Measurements from ENCODE around the gene SCUBE1. TPM values are rescaled to one million over a fixed set of nuclear protein-coding genes. Genes with fewer than 3 reads are reported as not detected.

The SCUBE1 gene
- total RNA-seq, 4 donors from 2014 or later: 37.3 to 107 (median 75.9) TPM

DNA sequence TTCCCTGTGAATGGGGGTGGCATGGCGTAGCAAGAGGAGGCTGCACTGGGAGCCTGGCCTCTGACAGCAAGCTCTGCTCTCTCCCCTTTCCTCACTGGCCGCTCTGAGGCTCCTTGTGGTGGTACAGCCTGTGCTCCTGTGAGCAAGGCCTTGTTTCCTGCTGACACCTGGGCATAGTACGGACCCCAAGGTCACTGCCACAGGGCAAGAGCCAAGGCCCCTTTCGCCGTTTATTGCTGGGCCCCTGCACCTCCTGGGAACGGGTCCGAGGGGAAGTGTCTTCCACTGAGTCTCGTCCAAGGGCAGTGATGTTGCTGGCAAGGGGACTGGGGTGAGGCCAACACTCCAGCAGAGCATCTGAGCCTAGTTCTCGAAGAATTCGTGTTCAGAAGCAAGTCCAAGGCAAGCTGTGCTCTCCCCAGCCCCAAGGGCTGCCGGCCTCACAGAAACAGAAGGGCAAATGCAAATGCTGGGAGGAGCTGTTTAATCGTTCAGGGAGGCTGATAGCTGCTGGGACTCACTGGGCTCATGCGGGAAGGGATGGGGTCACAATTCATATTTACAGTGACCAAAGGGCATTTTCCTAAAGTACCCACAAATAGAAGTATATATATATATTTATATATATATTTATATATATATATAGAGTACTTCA lies 140.3 kb downstream of the SCUBE1 start:
- Histone ChIP-seq H3K4me1 (no peaks in the 10 kb centered on the region), H3K9me3 (no peaks in the 10 kb centered on the region), H3K27me3 (peaks cover 12% of the 10 kb centered on the region), H3K4me3 (no peak overlapping the region), H3K27ac (no peak overlapping the region), H3K36me3 (peaks cover 0 to 56% of the 10 kb centered on the region in 2 donors)
- ATAC-seq: no peak
- TF ChIP-seq POLR2A (IDR thresholded peaks at IDR 0.05): no peak
- TF ChIP-seq, protein P1, sequence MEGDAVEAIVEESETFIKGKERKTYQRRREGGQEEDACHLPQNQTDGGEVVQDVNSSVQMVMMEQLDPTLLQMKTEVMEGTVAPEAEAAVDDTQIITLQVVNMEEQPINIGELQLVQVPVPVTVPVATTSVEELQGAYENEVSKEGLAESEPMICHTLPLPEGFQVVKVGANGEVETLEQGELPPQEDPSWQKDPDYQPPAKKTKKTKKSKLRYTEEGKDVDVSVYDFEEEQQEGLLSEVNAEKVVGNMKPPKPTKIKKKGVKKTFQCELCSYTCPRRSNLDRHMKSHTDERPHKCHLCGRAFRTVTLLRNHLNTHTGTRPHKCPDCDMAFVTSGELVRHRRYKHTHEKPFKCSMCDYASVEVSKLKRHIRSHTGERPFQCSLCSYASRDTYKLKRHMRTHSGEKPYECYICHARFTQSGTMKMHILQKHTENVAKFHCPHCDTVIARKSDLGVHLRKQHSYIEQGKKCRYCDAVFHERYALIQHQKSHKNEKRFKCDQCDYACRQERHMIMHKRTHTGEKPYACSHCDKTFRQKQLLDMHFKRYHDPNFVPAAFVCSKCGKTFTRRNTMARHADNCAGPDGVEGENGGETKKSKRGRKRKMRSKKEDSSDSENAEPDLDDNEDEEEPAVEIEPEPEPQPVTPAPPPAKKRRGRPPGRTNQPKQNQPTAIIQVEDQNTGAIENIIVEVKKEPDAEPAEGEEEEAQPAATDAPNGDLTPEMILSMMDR (IDR thresholded peaks at IDR 0.05): no peak
- TF ChIP-seq POLR2AphosphoS5 (IDR thresholded peaks at IDR 0.05): no peak
- no peak for TF ChIP-seq EP300 (IDR thresholded peaks at IDR 0.05)
- WGBS, 2 donors (ENCODE audit: low coverage in 1 of 2): 59 to 93% methylated on average over 3 of the region's 13 CpGs

DNA sequence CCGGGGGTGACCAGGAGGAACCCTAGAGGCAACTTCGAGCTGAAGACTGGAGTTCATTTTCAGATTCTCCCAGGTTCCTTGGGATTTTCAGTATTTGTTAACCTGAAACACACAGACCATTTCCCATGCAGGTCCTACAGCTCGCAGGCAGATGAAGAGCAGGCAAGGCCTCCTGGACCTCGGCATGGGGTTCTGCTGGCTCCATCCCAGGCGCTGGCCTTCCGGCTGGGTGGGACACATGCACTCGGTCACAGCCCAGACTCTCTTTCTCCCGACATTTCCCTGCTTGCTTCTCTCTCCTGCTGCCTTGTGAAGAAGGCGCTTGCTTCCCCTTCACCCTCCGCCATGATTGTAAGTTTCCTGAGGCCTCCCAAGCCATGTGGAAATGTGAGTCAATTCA lies 140.8 kb downstream of the SCUBE1 start:
- Histone ChIP-seq H3K27ac (no peak overlapping the region), H3K4me1 (no peaks in the 10 kb centered on the region), H3K27me3 (peaks cover 12% of the 10 kb centered on the region), H3K36me3 (peaks cover 0 to 51% of the 10 kb centered on the region in 2 donors), H3K4me3 (no peak overlapping the region), H3K9me3 (no peaks in the 10 kb centered on the region)
- WGBS, 2 donors (ENCODE audit: low coverage in 1 of 2): 85% methylated on average over 7 of the region's 10 CpGs; no CpG with 5 or more reads in 1 of the 2 donors
- ATAC-seq: no peak
- TF ChIP-seq POLR2AphosphoS5 (IDR thresholded peaks at IDR 0.05) (no peak), EP300 (IDR thresholded peaks at IDR 0.05) (no peak)

DNA sequence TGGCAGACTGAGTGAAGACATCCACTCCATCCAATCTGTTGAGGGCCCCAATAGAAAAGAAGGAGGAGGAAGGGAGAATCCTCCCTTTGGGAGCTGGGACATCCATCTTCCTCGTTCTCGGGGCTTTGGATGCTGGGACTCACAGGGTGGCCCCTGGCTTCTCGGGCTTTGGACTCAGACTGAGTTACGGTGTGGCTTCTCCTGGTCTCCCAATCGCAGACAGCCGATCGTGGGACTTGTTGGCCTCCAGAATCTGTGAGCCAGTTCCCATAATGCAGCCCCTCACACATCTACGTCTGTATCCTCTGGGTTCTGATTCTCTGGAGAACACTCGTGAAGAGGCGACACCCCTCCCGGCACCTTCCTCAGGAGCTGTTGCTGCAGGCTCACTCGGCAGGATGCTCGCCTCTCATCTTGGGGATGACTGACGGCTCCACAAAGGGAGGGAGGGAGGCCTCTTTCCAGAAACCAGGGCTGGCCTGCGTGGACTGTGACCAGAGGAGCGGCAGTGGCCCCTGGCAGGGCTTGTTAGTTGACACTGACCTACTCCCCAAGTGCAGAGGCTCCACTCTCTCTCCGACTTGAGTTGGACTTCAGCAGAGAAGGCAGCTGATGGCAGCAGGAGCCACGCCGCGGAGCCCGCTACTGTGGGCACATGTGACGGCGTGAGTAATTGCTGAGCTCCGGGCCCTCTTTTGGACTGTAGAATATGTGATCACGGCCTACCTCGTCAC lies 141.5 kb downstream of the SCUBE1 start:
- H3K4me3 ChIP-seq: no peak overlapping the region
- H3K27me3 ChIP-seq: peaks cover 12% of the 10 kb centered on the region
- H3K36me3 ChIP-seq: peaks cover 0 to 44% of the 10 kb centered on the region in 2 donors
- H3K27ac ChIP-seq: no peak overlapping the region
- no peaks in the 10 kb centered on the region for H3K4me1 ChIP-seq
- no peak for ATAC-seq
- 86 to 88% methylated on average over 7 to 14 of the region's 26 CpGs for WGBS, 2 donors (ENCODE audit: low coverage in 1 of 2)
- TF ChIP-seq EP300 (IDR thresholded peaks at IDR 0.05): no peak
- no peak for TF ChIP-seq POLR2AphosphoS5 (IDR thresholded peaks at IDR 0.05)
- TF ChIP-seq, protein P1 (IDR thresholded peaks at IDR 0.05): no peak
- TF ChIP-seq POLR2A (IDR thresholded peaks at IDR 0.05): no peak
- no peaks in the 10 kb centered on the region for H3K9me3 ChIP-seq

DNA sequence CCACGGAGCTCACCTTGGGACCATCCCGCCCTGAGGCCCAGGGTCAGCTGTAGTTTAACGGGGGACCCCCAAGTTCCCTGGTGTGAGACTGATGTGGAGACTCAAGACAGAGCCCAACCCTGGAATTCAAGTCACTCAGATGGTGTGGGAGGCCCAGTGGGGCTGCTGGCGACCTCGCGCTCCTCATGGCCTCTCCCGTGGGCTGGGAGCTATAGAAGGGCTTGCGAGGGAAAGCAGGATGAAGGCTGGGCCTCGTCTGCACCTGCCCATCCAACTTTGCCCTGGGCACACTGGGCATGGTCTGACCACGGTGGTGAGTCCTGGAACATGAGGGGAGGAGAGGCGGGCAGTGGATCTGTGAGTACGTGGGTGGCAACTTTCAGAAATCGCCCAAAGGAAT lies 142.6 kb downstream of the SCUBE1 start:
- Histone ChIP-seq H3K27me3 (peaks cover 12% of the 10 kb centered on the region), H3K9me3 (no peaks in the 10 kb centered on the region), H3K36me3 (peaks cover 0 to 39% of the 10 kb centered on the region in 2 donors), H3K4me3 (no peak overlapping the region), H3K4me1 (no peaks in the 10 kb centered on the region), H3K27ac (no peak overlapping the region)
- TF ChIP-seq POLR2A (IDR thresholded peaks at IDR 0.05) (no peak), POLR2AphosphoS5 (IDR thresholded peaks at IDR 0.05) (no peak)
- TF ChIP-seq, protein P1 (IDR thresholded peaks at IDR 0.05): no peak
- WGBS, 2 donors (ENCODE audit: low coverage in 1 of 2): 83 to 100% methylated on average over 2 to 4 of the region's 13 CpGs
- ATAC-seq: no peak

DNA sequence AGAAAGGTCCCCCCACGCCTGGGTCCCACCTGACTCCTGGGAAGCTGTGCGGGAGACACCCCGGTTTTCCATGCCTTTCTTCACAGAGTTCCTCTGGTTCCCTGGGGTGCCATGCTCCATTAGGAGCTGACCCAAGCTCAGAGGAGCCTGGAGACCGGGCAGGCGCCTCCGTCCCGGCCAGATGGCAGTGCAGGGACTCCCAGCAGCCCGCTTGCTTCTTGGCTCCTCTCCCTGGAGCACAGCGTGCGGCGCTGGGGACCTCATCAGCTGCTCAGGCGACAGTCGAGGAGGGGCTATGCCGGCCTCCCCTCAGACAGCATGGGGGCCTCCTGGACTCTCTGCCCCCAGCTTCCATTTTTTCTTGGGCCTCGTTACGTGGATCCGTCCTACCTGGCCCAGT lies 143.1 kb downstream of the SCUBE1 start:
- H3K27ac ChIP-seq: no peak overlapping the region
- H3K4me3 ChIP-seq: no peak overlapping the region
- no peaks in the 10 kb centered on the region for H3K4me1 ChIP-seq
- H3K36me3 ChIP-seq: peaks cover 0 to 35% of the 10 kb centered on the region in 2 donors
- no peak for ATAC-seq
- peaks cover 12% of the 10 kb centered on the region for H3K27me3 ChIP-seq
- WGBS, 2 donors (ENCODE audit: low coverage in 1 of 2): 97% methylated on average over 8 of the region's 17 CpGs; no CpG with 5 or more reads in 1 of the 2 donors
- H3K9me3 ChIP-seq: no peaks in the 10 kb centered on the region
- TF ChIP-seq, protein P1 (IDR thresholded peaks at IDR 0.05): no peak
- TF ChIP-seq EP300 (IDR thresholded peaks at IDR 0.05) (no peak), POLR2A (IDR thresholded peaks at IDR 0.05) (no peak)

Measured in gastroesophageal sphincter (tissue), 4 donors.